HG03521 (cell line): ENCODE data around the gene ZDHHC24.

Experiments used
- ATAC-seq: cut with Tn5 transposase; IDR thresholded peaks from one replicate; pipeline ENCODE4 v1.9.1; 2021; ENCODE audit warnings: mild to moderate bottlenecking, moderate library complexity; ENCODE audit not compliant: unreplicated experiment

The ZDHHC24 gene

DNA sequence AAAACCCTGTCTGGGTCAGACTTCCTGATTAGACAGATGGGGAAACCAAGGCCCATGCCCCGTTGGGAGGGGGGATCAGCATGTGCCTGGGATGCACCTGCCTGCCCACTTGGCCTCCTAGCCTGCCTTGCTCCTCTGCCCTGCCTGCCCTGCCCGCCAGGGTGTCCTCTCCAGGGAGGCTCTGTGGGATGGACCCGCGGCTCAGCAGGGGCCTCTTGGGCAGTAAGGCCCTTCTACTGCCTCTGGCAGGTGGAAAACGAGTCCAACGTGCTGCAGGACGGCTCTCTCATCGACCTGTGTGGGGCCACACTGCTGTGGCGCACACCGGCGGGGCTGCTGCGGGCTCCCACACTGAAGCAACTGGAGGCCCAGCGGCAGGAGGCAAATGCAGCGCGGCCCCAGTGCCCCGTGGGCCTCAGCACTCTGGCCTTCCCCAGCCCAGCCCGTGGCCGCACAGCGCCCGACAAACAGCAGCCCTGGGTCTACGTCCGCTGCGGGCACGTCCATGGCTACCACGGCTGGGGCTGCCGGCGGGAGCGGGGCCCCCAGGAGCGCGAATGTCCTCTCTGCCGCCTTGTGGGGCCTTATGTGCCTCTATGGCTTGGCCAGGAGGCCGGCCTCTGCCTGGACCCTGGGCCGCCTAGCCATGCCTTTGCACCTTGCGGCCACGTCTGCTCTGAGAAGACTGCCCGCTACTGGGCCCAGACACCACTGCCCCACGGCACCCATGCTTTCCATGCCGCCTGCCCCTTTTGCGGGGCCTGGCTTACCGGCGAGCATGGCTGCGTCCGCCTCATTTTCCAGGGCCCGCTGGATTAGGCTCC is 70.3 kb downstream of the ZDHHC24 start:
- no peak for ATAC-seq

DNA sequence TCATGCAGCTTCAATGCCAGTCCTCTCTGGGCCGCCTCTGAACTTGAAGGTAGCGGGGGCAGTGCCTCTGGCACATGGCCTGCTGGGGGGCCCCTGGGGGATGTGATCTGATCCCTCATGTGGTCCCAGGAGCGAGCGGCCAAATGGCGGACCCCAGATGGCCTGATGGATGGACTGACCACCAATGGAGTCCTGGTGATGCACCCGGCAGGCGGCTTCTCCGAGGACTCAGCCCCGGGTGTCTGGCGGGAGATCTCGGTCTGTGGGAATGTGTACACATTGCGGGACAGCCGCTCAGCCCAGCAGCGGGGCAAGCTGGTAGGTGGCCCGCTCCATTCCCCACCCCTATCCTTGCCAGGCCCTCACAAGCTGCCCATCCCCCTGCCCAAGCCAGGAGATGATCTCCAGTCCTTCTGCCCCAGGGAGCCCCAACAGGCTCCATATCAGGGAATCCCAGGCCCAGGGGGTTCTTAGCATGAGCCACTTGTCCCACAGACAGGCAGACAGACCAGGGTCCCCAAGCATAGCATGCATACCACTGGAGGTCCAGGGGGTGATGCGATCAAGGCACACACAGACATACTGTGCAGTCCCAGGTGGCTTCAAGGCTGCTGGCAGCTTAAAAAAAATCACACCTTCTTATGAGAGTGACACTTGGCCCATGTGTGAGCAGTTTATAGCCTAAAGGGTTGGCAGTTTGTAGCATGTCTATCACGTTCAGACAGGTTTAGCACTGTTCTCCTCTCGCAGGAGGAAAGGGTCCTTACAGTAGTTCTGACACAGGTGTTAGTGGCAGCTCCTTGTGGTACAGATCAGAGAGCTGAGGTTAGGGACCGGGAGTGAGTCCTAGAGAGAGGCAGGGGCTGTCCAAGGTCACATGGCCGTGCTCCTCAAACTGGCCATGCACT is 72.0 kb downstream of the ZDHHC24 start:
- ATAC-seq = no peak

DNA sequence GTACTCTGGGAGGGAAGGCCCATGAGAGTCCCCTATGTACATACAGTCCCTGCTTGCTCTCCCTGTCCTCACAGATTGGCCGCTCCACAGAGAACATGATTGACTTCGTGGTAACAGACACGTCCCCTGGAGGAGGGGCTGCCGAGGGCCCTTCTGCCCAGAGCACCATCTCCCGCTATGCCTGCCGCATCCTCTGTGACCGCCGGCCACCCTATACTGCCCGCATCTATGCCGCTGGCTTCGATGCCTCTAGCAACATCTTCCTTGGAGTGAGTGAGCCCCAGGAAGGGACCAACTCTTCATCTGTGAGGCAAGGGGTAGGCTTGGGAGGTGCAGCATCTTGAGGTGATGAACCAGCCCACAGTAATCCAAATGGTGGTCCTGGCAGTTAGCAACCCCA is 72.7 kb downstream of the ZDHHC24 start:
- ATAC-seq = no peak

DNA sequence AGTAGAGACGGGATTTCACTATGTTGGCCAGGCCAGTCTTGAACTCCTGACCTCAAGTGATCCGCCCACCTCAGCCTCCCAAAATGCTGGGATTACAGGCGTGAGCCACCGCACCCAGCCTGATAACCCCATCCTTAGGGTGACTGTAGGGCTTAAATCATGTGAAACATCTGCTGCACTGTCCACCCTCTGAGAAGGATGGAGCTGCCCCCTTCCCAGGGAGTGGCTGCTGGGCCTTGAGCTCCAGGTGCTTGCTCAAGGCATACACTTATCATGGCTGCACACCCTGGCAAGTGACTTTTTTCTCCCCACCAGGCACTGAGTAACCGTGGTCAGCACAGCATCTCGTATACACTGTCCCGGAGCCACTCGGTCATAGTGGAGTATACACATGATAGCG is 73.8 kb downstream of the ZDHHC24 start:
- ATAC-seq = no peak

DNA sequence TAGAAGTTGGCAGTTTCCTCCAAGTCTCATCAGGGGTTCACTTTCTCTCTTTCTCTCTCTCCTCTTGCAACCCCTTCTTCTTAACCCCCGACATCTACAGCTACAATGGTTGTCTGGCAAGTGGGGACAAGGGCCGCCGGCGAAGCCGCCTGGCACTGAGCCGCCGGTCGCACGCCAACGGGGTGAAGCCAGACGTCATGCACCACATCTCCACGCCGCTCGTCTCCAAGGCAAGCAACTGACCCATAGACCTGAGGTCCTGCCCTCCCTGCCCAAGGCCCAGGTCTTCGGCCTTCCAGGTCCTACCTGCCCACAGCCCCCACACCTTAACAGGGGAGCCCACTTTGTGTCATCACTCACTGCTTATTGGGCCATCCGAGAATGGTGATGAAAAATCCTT is 74.7 kb downstream of the ZDHHC24 start:
- ATAC-seq = no peak
